Suprapubic skin (tissue), 4 donors: ENCODE measurements around the gene PPP6R2. TPM values are rescaled to one million over a fixed set of nuclear protein-coding genes. Genes with fewer than 3 reads are reported as not detected.

Source experiments
- DNase-seq, 2 donors: peaks; one replicate each; pipeline ENCODE4 v3.0.0-alpha.2; 2019; ENCODE audit warnings: low spot score in 2 of 2
- H3K27ac ChIP-seq: fragments of 200-600 bp; sonication (generic); one replicate; pipeline ENCODE4 v1.5.1; 2019
- H3K27me3 ChIP-seq: fragments of 200-600 bp; sonication (generic); one replicate; pipeline ENCODE4 v1.5.1; 2019
- H3K36me3 ChIP-seq: fragments of 200-600 bp; sonication (generic); one replicate; pipeline ENCODE4 v1.5.1; 2019
- H3K4me1 ChIP-seq: fragments of 200-600 bp; sonication (generic); one replicate; pipeline ENCODE4 v1.5.1; 2019
- H3K4me3 ChIP-seq: fragments of 200-600 bp; sonication (generic); one replicate; pipeline ENCODE4 v1.5.1; 2019; ENCODE audit warnings: mild to moderate bottlenecking
- H3K9me3 ChIP-seq: fragments of 200-600 bp; sonication (generic); one replicate; pipeline ENCODE4 v1.5.1; 2019
- CTCF ChIP-seq, 2 donors: fragments of 200-600 bp in 1 of 2; fragments of 450-650 bp in 1 of 2; sonication (generic) in 1 of 2; IDR thresholded peaks; one replicate each; pipeline ENCODE4 v1.5.1; 2016 to 2019; ENCODE audit warnings: antibody characterized with exemption in 2 of 2, mild to moderate bottlenecking in 1 of 2, moderate library complexity in 1 of 2
- EP300 ChIP-seq: sonication (generic); formaldehyde crosslinking; IDR thresholded peaks from one replicate; pipeline ENCODE4 v1.6.1; 2017; ENCODE audit warnings: antibody characterized with exemption
- POLR2A ChIP-seq, 2 donors: fragments of 450-650 bp; IDR thresholded peaks; one replicate each; pipeline ENCODE4 v1.6.1; 2017; ENCODE audit warnings: antibody characterized with exemption in 2 of 2, mild to moderate bottlenecking in 2 of 2, moderate library complexity in 2 of 2
- POLR2AphosphoS5 ChIP-seq, 3 donors: sonication (generic); formaldehyde crosslinking; IDR thresholded peaks; one replicate each; pipeline ENCODE4 v1.6.1; 2017; ENCODE audit warnings: antibody characterized with exemption in 3 of 3
- WGBS: methylation state at CpG from one replicate; pipeline ENCODE4 v1.1.5; 2018; 5-methylcytosine and 5-hydroxymethylcytosine counted together
- total RNA-seq, 4 donors: library from RNA; depleted of rRNA; stranded (reverse); fragments of >200 nt; gene quantifications; one replicate each; pipeline ENCODE4 v1.1.0, GENCODE V29; 2016

PPP6R2 gene
- total RNA-seq, 4 donors from 2014 or later, result 46.7 to 70.3 (median 64.6) TPM

DNA sequence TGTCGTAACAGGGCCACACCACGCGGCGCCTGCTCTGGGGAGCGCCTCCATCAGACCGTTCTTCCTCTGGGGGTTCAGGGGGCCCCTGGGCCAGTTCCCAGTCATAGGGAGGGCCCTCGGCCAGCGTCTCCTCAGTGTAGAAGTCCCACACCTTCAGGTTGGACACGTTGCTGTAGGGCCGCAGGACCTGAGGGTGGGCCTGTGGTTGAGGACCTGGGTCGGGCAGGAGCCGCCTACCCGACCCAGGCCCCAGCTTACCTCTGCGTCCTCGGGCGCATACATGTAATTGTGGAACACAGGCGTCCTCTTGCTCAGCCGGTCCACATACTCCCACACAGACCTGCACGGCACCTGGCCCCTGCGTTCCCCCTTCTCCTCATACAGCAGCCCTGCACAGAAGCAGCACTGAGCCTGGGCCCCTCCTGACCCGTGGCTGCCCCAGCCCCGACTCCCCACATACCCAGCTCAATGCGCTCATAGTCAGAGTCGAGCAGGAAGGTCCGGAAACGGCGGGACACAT is 111.5 kb downstream of the PPP6R2 start:
- DNase-seq, result no peak
- H3K36me3 ChIP-seq, result peaks cover 78% of the 10 kb centered on the region

GRCh38 chr22:50455201-50455600 is 112.1 kb downstream of the PPP6R2 start:
- no peak for DNase-seq
- TF ChIP-seq POLR2A (IDR thresholded peaks at IDR 0.05) (no peak), CTCF (IDR thresholded peaks at IDR 0.05) (no peak), EP300 (no peak), POLR2AphosphoS5 (IDR thresholded peaks at IDR 0.05) (no peak)
- Histone ChIP-seq H3K36me3 (peaks cover 78% of the 10 kb centered on the region), H3K4me1 (no peaks in the 10 kb centered on the region), H3K27ac (no peak overlapping the region), H3K9me3 (no peaks in the 10 kb centered on the region), H3K27me3 (no peaks in the 10 kb centered on the region), H3K4me3 (no peak overlapping the region)
- WGBS, result 88% methylated on average over 12 of the region's 18 CpGs

More for the DNA sequence above, 111.5 kb downstream of the PPP6R2 start:
- TF ChIP-seq EP300 (no peak), CTCF (IDR thresholded peaks at IDR 0.05) (no peak), POLR2AphosphoS5 (IDR thresholded peaks at IDR 0.05) (no peak), POLR2A (IDR thresholded peaks at IDR 0.05) (no peak)
- Histone ChIP-seq H3K4me3 (no peak overlapping the region), H3K27ac (no peak overlapping the region), H3K27me3 (no peaks in the 10 kb centered on the region), H3K9me3 (no peaks in the 10 kb centered on the region), H3K4me1 (no peaks in the 10 kb centered on the region)
- 94% methylated on average over 14 of the region's 27 CpGs for WGBS

GRCh38 chr22:50456026-50456425 is 112.9 kb downstream of the PPP6R2 start:
- Histone ChIP-seq H3K4me3 (no peak overlapping the region), H3K36me3 (peaks cover 80% of the 10 kb centered on the region), H3K27ac (no peak overlapping the region), H3K27me3 (no peaks in the 10 kb centered on the region), H3K4me1 (peaks cover 8% of the 10 kb centered on the region), H3K9me3 (no peaks in the 10 kb centered on the region)
- DNase-seq, result no peak
- WGBS, result 99% methylated on average over 9 of the region's 11 CpGs
- TF ChIP-seq POLR2AphosphoS5 (IDR thresholded peaks at IDR 0.05) (no peak), CTCF (IDR thresholded peaks at IDR 0.05) (no peak), POLR2A (IDR thresholded peaks at IDR 0.05) (no peak), EP300 (no peak)

- Histone ChIP-seq H3K27me3 (no peaks in the 10 kb centered on the region), H3K36me3 (peaks cover 87% of the 10 kb centered on the region), H3K4me1 (peaks cover 14% of the 10 kb centered on the region), H3K4me3 (no peak overlapping the region), H3K27ac (no peak overlapping the region), H3K9me3 (no peaks in the 10 kb centered on the region)
- TF ChIP-seq CTCF (IDR thresholded peaks at IDR 0.05), result no peak
- no peak for TF ChIP-seq EP300
- no peak for TF ChIP-seq POLR2AphosphoS5 (IDR thresholded peaks at IDR 0.05)
- TF ChIP-seq POLR2A (IDR thresholded peaks at IDR 0.05), result no peak
- DNase-seq, result no peak
- WGBS, result 88% methylated on average over 13 of the region's 34 CpGs
Observed at GRCh38 chr22:50456466-50457234, 113.5 kb downstream of the PPP6R2 start.

DNA sequence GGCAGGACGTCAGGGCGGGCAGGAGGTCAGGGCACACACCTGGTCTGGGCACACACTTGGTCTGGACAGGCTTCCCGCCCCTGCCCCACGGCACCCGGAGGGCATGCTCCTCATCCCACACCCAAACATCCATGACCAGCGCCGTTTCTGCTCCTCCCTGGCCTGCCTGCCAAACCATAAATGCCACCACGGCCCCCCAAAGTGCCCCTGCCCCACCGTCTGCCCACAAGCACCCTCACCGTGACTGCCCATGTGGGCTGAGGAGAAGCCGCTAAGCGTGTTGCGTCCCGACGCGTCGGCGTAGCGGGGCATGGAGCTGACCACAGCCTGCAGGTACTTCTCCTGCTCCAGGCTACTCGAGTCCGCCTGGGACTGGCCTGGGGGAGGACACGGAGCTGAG is 115.9 kb downstream of the PPP6R2 start:
- H3K27me3 ChIP-seq, result no peaks in the 10 kb centered on the region
- no peak for DNase-seq
- H3K36me3 ChIP-seq, result peaks cover 98% of the 10 kb centered on the region
- H3K4me3 ChIP-seq, result no peak overlapping the region
- 96% methylated on average over 14 of the region's 22 CpGs for WGBS
- no peaks in the 10 kb centered on the region for H3K9me3 ChIP-seq
- peaks cover 14% of the 10 kb centered on the region for H3K4me1 ChIP-seq
- no peak overlapping the region for H3K27ac ChIP-seq
- TF ChIP-seq CTCF (IDR thresholded peaks at IDR 0.05) (no peak), POLR2A (IDR thresholded peaks at IDR 0.05) (no peak), POLR2AphosphoS5 (IDR thresholded peaks at IDR 0.05) (no peak), EP300 (no peak)
